Omental fat pad (tissue), 4 donors: ENCODE results near the gene MAGEA9. TPM values are rescaled to one million over a fixed set of nuclear protein-coding genes. Genes with fewer than 3 reads are reported as not detected.
A peak's percentile ranks its signal among the peaks of the same experiment; 100 is the strongest.
"Not testable (repeated sequence)": the region's sequence is repeated elsewhere in the genome, so short reads cannot be mapped to it uniquely, and the experiment has no call there.

Experiments used
- ATAC-seq: fragments of 150-250 bp; one replicate; pipeline ENCODE4 v1.9.1; 2016; ENCODE audit warnings: mild to moderate bottlenecking, moderate library complexity; ENCODE audit not compliant: low FRiP score
- DNase-seq: peaks from one replicate; pipeline ENCODE4 v3.0.0-alpha.2; 2019; ENCODE audit warnings: low spot score
- CTCF ChIP-seq, 3 donors: fragments of 450-650 bp; IDR thresholded peaks; one replicate each; pipeline ENCODE4 v1.5.1; 2016 to 2017; ENCODE audit warnings: antibody characterized with exemption in 3 of 3, mild to moderate bottlenecking in 3 of 3, moderate library complexity in 2 of 3
- small RNA-seq: library from RNA; depleted of rRNA; stranded (forward); fragments of <200 nt; gene quantifications from one replicate; pipeline ENCODE3, GENCODE V24; 2016
- total RNA-seq, 4 donors: library from RNA; depleted of rRNA; stranded (reverse); fragments of >200 nt; gene quantifications; one replicate each; pipeline ENCODE4 v1.1.0, GENCODE V29; 2016

The MAGEA9 gene
- total RNA-seq, 4 donors from 2014 or later: not detected

GRCh38 chrX:149830192-149830873 lies 48.6 kb downstream of the MAGEA9 start:
- no peak for TF ChIP-seq CTCF (IDR thresholded peaks at IDR 0.05)
- DNase-seq (no peak), ATAC-seq (peak; percentile 71)

- no peak for TF ChIP-seq CTCF (IDR thresholded peaks at IDR 0.05)
- DNase-seq: no peak
- no peak for ATAC-seq
These were observed 49.7 kb downstream of the MAGEA9 start for GRCh38 chrX:149831473-149831872.

- not testable (repeated sequence) for DNase-seq, ATAC-seq
These were observed 55.0 kb downstream of the MAGEA9 start for GRCh38 chrX:149836728-149837127.

GRCh38 chrX:149837167-149837566 lies 55.4 kb downstream of the MAGEA9 start:
- DNase-seq (no peak), ATAC-seq (no peak)
- no peak for TF ChIP-seq CTCF (IDR thresholded peaks at IDR 0.05)

Small RNA genes lying within 50 kb of the gene (small RNA-seq; reads per million reads assigned to genes)
- not detected for gene AC244098.1
- gene AC244098.2: not detected
- not detected for gene AC244098.3

Other genes starting within 250 kb of the MAGEA9 start
- gene EOLA1, start 240.9 kb upstream of the MAGEA9 start, total RNA-seq: 10 to 100 TPM in 2 of 4 donors, 1 to 10 TPM in 2; 9.0 to 30.2 (median 10.3) TPM
- not detected for gene HSFX3, start 232.0 kb upstream of the MAGEA9 start, total RNA-seq
- gene MAGEA9B, start 194.5 kb upstream of the MAGEA9 start, total RNA-seq: not detected
- under 1 TPM in 1 of 4 donors, not detected in 3; 0.63 TPM for gene HSFX2, start 186.6 kb upstream of the MAGEA9 start, total RNA-seq
- gene TMEM185A, start 150.1 kb upstream of the MAGEA9 start, total RNA-seq: 10 to 100 TPM; 10.3 to 21.0 (median 16.3) TPM
- gene MAGEA11, start 69.9 kb upstream of the MAGEA9 start, total RNA-seq: not detected
- 1 to 10 TPM in 1 of 4 donors, under 1 TPM in 2, not detected in 1; 0.24 to 1.4 (median 0.56) TPM for gene HSFX1, start 7.9 kb upstream of the MAGEA9 start, total RNA-seq
- not detected for gene MAGEA8, start 99.3 kb downstream of the MAGEA9 start, total RNA-seq
- not detected for gene HSFX4, start 147.6 kb downstream of the MAGEA9 start, total RNA-seq
- 10 to 100 TPM; 16.2 to 42.7 (median 24.0) TPM for gene EOLA2, start 156.6 kb downstream of the MAGEA9 start, total RNA-seq